HT-29 (cell line): ENCODE data around the gene ARID1B. TPM values are rescaled to one million over a fixed set of nuclear protein-coding genes. Genes with fewer than 3 reads are reported as not detected.
A peak's percentile ranks its signal among the peaks of the same experiment; 100 is the strongest.

Experiments used
- DNase-seq: peaks from one replicate; pipeline ENCODE4 v3.0.0-alpha.2; 2015; ENCODE audit warnings: low spot score
- total RNA-seq: library from RNA; depleted of rRNA; stranded (reverse); fragments of >200 nt; shearing (Covaris generic); gene quantifications from 2 replicates; pipeline ENCODE4 v1.2.3, GENCODE V29; 2014

ARID1B gene
- total RNA-seq, 1 experiment from 2014 or later = 34.6 TPM

GRCh38 chr6:157236040-157236725 lies 459.0 kb downstream of the ARID1B start:
- no peak for DNase-seq

DNA sequence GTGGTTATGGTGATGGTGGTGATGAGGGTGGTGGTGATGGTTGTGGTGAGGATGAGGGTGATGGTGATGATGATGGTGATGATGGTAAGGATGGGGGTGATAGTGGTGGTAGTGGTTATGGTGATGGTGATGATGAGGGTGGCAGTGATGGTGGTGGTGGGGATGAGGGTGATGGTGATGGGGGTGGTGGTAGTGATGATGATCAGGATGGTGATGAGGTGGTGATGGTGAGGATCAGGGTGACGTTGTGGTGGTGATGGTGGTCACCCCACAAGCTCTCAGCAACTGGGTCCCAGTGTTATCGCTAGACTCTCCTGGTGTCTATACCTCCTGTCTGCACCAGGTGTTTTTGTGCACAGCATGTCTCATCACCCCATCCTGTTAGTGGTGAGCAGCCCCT lies 461.2 kb downstream of the ARID1B start:
- no peak for DNase-seq

GRCh38 chr6:157239148-157239547 lies 462.0 kb downstream of the ARID1B start:
- no peak for DNase-seq

DNA sequence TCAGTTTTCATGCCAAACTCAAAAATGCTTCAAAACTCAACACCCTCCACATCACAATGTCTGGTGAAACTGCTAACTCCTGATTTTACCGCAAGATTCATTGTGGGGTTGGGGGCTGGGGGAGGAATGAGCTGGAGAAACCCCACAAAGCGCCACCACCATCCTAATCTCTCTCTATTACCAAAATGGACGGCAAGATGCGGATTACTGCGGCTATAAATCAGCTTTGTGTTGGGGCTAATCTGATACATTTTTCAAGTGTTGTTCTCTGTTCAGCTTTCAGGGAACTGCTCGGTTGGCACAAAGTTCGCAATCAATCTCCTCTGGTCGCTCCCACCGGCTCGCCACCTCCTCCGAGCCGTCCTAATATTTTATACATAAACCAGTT lies 462.5 kb downstream of the ARID1B start:
- DNase-seq = no peak

DNA sequence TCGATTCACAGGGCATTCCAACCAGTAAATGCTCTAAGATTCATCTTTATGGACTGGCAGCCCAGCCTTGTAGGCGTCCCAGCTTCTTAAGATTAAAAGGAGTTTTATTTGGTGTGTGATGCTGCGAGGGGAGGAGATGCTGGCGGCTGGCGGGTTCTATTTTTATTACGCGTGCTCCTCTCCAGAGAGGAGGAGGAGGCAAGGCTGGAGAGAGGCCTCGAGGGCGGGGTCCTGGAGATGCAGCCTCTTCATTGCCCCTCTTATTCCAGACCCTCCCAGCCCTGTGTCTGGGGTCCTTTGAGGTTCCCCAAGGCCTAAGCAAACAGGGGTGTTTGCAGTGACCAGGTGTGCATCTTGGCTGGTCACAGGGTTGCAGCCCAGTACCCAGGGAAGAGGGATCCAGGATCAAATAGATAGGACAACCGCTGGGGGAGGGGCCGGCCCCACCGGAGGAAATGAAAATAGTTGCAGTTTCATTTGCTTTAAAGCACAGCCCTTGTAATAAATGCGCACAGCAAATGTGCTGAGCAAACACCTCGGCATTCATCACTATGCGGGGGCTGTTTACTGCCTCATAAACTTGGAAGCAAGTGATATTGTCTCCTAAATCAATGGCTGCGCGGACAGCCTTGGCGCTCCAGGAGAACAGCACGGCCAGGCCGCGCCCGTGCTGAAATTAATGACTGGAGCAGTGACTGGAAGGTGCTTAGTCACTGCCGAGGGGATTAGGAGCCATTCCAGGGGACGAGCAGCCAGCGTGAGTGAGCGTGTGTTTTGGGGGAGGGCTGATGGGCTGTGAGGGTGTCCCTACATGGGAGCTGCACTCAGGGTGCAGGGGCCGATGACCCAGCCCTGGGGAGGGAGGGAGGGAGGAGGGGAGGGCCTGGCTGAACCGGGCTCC lies 463.1 kb downstream of the ARID1B start:
- peak; percentile 19 for DNase-seq

- no peak for DNase-seq
Observed at GRCh38 chr6:157240960-157241311, 463.8 kb downstream of the ARID1B start.

DNA sequence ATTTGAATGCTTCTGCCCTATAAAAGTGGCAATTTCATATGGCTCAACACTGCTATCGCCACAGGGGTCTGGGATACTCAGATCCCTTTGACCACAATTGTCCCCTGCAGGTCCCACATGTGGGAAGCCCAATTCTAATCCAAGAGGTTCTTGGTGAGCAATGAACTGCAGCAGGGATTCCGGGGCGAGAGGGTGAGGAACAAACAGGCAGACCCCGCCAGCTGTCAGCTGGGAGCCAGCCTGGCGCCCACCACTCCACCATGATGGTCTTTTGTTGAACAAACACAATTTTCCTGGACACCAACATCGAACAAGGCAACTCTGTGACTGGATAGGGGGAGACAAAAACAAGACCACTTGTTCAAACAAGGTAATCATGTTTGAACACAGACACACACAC lies 465.6 kb downstream of the ARID1B start:
- DNase-seq = no peak

DNA sequence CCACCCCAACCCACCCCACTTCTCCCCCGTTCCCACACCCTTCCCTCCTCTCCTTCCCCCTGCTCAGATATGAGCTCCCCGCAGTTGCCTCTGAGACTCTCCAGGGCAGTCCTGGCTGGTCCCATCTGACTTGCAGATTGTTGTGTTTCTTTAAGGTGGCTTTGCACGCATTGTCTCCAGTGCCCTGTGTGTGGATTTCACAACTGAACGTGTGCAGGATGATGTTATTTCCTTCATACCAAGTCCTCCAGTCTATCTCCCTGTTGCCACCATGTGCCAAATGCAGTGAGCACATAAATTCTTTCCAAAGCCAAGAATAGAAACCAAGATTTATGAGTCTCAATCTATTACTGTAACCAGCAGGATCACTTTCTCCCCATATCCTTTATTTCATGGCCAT lies 467.0 kb downstream of the ARID1B start:
- no peak for DNase-seq

DNA sequence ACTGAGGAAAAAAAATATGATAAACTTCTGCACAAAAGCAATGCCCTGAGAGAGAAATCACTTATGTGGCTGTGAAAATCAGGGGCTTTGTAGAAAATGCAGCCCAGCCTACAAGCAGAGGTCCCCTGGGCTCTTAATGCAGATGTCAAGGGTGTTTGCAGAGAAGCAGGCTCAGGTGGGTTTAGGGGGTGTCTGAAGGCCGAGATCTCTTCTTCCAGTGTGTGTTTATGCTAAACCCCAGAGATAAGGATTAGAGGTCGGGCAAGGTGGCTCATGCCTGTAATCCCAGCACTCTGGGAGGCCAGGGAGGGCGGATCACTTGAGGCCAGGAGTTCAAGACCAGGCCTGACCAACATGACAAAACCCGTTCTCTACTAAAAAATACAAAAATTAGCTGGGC lies 467.6 kb downstream of the ARID1B start:
- DNase-seq = no peak

GRCh38 chr6:157245436-157245835 lies 468.3 kb downstream of the ARID1B start:
- no peak for DNase-seq

- no peak for DNase-seq
Observed at GRCh38 chr6:157246048-157246630, 469.0 kb downstream of the ARID1B start.

DNA sequence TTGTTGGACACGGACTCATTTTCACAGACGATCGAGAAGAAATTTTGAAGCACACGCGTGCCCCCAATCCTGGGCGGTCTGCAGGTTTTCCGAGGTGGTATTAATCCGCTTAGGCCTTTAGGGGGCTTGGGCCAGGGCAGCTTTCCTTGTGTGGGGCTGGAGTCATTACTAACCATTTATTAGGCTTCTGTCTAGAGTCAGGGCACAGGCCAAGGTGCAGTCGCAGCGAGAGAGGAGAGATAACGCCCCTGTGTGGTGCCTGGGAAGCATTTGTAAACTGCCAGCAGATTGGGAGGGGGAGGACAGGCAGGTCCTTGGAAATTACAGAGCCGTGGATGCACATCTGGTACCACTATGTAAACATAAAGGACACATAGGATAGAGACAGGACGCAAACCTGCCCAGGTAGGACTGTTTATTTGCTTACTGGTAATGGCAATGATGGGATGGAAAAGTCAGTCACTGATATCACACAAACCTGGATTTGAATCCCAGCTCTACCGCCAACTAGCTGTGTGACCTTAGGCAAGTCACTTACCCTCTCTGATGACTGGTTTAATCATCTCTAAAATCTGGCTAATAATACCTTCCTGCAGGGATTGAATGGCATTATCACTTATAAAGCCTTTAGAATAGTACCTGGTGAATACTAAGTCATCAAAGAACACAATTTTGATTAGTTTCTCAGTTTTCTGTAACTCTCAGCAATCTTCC lies 469.8 kb downstream of the ARID1B start:
- no peak for DNase-seq

DNA sequence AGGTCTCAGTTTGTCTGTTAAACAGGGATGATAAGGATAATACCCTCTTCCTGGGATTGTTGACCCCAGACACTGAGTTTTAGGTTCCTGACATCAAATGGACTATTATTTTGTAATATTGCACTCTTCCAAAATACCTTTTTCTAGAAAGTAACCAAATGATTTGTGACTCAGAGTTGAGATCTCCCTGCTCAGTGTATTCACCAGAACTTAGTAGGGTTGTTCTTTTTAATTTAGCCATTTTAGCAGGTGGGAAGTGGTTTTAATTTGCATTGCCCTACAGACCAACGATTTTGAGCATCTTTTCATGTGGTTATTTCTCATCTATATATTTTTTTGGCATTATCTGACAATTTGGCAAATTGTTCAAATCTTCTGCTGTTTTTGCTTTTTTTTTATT lies 471.1 kb downstream of the ARID1B start:
- DNase-seq = no peak

DNA sequence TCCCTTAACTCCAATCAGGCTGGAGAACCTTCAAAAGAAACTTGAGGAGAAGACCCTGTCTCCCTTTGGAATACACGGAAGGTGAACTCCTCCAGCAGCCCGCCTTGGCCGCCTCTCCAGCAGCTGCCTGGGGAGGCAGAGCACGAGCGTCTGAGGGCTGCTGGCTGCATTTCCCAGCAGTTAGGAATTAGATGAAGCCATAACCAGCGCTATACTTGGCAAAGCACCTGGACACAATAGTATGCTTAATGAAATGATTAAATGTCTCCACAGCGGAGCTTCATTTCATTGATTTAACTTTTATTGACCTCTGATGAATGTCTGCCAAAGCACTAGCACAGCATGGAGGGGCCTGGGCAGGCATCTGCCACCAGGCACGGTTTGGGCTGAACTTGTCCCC lies 472.6 kb downstream of the ARID1B start:
- DNase-seq = no peak

GRCh38 chr6:157251586-157252247 lies 474.5 kb downstream of the ARID1B start:
- DNase-seq = no peak

- DNase-seq = no peak
Observed at GRCh38 chr6:157253017-157253416, 475.8 kb downstream of the ARID1B start.

GRCh38 chr6:157253699-157254098 lies 476.5 kb downstream of the ARID1B start:
- DNase-seq = no peak

GRCh38 chr6:157254538-157254937 lies 477.4 kb downstream of the ARID1B start:
- DNase-seq = no peak

DNA sequence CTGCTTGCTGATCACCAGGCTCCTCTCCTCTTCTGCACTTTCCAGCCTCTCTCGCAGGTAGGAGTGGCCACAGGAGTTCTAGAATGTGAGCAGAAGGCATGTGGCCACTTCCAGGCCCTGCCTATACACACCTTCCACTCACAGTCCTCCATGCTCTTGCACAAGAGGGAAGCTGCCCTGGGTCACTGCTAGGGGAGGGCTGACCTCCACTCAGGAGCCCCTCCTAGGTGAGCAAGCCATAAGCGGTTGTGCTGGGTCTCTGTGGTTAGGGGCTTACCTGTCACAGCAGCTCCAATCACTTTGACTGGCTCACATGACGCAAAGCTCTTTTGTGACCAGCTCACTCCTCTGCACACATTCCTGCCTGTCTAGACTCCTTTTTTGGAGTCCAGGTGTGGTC lies 477.9 kb downstream of the ARID1B start:
- DNase-seq = no peak

- no peak for DNase-seq
Observed at GRCh38 chr6:157258878-157259277, 481.7 kb downstream of the ARID1B start.

- no peak for DNase-seq
Observed at GRCh38 chr6:157259443-157259842, 482.3 kb downstream of the ARID1B start.
